Measurements from ENCODE around the gene HOGA1. TPM values are rescaled to one million over a fixed set of nuclear protein-coding genes. Genes with fewer than 3 reads are reported as not detected.

The HOGA1 gene
- total RNA-seq, 3 donors from 2014 or later (not counting 1 experiment from before 2014, with no cell fraction given) = not detected

DNA sequence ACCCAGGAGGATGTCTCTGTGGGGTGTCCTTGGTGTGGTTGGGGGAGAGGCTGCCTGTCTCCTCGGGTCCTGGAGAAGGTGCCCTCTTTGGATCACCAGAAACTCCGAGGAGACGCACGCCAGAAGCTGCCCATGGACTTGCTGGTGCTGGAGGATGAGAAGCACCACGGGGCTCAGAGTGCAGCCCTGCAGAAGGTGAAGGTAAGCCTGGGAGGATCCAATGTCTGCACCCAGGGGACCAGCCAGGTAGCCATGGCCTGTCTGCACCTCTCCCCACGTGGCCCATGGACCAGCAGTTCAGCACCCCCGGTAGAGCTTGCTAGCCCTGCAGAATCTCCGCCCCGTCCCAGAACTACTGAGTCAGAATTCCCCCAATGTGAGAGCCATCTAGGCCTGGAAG, 6.5 kb upstream of the HOGA1 start:
- no peaks in the 10 kb centered on the region for H3K4me1 Mint-ChIP-seq
- no peak for ATAC-seq
- DNase-seq = no peak
- intact Hi-C loops (cut with micrococcal nuclease) = no loop called here
- Histone ChIP-seq H3K27ac (ENCODE audit: low read length) (no peak overlapping the region), H3K4me1 (ENCODE audit: control insufficient read depth, insufficient read depth, low read length) (no peaks in the 10 kb centered on the region), H3K27me3 (ENCODE audit: control insufficient read depth, insufficient read depth, low read length) (no peaks in the 10 kb centered on the region), H3K36me3 (ENCODE audit: control insufficient read depth, insufficient read depth, low read length) (no peaks in the 10 kb centered on the region), H3K4me3 (ENCODE audit: low read length) (no peak overlapping the region), H3K9me3 (ENCODE audit: control insufficient read depth, insufficient read depth, low read length) (no peaks in the 10 kb centered on the region)
- H3K27me3 Mint-ChIP-seq (ENCODE audit: low read depth in 2 of 2) = peaks cover 0 to 5% of the 10 kb centered on the region in 2 donors
- H3K4me3 Mint-ChIP-seq = no peak overlapping the region
- TF ChIP-seq, protein P1, sequence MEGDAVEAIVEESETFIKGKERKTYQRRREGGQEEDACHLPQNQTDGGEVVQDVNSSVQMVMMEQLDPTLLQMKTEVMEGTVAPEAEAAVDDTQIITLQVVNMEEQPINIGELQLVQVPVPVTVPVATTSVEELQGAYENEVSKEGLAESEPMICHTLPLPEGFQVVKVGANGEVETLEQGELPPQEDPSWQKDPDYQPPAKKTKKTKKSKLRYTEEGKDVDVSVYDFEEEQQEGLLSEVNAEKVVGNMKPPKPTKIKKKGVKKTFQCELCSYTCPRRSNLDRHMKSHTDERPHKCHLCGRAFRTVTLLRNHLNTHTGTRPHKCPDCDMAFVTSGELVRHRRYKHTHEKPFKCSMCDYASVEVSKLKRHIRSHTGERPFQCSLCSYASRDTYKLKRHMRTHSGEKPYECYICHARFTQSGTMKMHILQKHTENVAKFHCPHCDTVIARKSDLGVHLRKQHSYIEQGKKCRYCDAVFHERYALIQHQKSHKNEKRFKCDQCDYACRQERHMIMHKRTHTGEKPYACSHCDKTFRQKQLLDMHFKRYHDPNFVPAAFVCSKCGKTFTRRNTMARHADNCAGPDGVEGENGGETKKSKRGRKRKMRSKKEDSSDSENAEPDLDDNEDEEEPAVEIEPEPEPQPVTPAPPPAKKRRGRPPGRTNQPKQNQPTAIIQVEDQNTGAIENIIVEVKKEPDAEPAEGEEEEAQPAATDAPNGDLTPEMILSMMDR (IDR thresholded peaks at IDR 0.05) = no peak
- H3K36me3 Mint-ChIP-seq = no peaks in the 10 kb centered on the region
- no peaks in the 10 kb centered on the region for H3K9me3 Mint-ChIP-seq
- 72% methylated on average over 9 of the region's 9 CpGs for WGBS (ENCODE audit: insufficient coverage)
- no peak overlapping the region for H3K27ac Mint-ChIP-seq

DNA sequence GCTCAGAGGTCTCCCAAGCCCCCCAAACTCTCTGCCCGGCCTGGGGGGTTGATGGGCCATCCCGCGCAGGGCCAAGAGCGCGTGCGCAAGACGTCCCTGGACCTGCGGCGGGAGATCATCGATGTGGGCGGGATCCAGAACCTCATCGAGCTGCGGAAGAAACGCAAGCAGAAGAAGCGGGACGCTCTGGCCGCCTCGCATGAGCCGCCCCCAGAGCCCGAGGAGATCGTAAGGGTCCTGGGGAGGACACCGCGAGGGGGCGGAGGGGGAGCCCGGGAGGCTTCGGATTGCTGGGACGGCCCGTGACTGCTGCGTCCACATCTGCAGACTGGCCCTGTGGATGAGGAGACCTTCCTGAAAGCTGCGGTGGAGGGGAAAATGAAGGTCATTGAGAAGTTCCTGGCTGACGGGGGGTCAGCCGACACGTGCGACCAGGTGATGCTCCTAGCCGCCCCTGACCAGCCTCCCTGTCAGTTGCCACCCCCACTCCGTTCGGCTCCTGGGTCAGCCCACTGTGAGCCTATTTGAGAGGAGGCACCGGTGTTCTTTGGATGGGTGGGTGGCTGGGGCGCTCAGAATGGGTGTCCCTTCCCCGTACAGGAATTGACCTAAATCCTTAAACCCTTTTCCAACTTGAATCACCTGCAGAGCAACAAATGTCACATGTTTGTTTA, 5.9 kb upstream of the HOGA1 start:
- Histone ChIP-seq H3K27me3 (ENCODE audit: control insufficient read depth, insufficient read depth, low read length) (no peaks in the 10 kb centered on the region), H3K27ac (ENCODE audit: low read length) (no peak overlapping the region), H3K9me3 (ENCODE audit: control insufficient read depth, insufficient read depth, low read length) (no peaks in the 10 kb centered on the region), H3K4me3 (ENCODE audit: low read length) (no peak overlapping the region), H3K36me3 (ENCODE audit: control insufficient read depth, insufficient read depth, low read length) (no peaks in the 10 kb centered on the region), H3K4me1 (ENCODE audit: control insufficient read depth, insufficient read depth, low read length) (no peaks in the 10 kb centered on the region)
- TF ChIP-seq, protein P1 (IDR thresholded peaks at IDR 0.05) = no peak
- Mint-ChIP-seq H3K9me3 (no peaks in the 10 kb centered on the region), H3K4me3 (no peak overlapping the region), H3K36me3 (no peaks in the 10 kb centered on the region), H3K27ac (no peak overlapping the region), H3K4me1 (no peaks in the 10 kb centered on the region), H3K27me3 (ENCODE audit: low read depth in 2 of 2) (peaks cover 0 to 5% of the 10 kb centered on the region in 2 donors)
- intact Hi-C loops (cut with micrococcal nuclease) = no loop called here
- DNase-seq (no peak), ATAC-seq (no peak)
- 67% methylated on average over 40 of the region's 40 CpGs for WGBS (ENCODE audit: insufficient coverage)

DNA sequence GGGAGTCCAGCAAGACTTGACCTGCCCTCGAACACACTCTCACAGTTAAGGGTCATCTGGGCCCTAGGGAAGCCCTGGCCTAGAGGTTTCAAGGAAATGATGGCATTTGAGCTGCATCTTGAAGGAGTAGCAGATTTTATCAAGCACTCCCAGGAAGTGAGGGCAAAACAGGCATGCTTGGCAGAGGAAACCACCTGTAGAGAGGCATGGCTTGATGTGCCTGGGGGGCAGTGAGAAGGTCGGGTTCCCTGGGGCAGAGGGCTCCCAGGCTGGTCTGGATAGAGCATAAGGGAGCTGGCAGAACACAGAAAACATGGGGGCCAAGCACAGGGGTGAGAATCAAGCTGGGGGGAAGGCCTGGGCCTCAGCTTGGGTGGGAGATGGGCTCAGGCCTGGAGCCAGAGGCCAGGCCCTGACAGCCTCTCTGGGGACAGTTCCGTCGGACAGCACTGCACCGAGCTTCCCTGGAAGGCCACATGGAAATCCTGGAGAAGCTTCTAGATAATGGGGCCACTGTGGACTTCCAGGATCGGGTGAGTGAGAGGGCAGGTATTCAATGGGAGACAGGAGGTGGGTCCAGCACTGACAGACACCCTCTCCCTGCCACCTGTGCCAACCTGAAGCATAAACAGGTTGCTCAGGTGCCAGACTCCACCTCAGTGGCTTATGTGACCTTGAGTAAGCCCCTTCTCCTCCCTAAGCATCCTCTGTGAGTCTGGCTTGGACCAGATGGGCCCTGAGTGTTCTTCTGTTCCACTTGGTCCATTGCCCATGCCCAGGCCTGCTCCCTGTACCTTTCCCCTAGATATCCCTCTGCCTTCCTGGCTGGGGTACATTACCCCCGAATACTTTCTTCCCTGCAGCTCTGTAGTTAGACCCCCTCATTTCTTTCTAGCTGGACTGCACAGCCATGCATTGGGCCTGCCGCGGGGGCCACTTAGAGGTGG, 3.5 kb upstream of the HOGA1 start:
- 88% methylated on average over 9 of the region's 9 CpGs for WGBS (ENCODE audit: insufficient coverage)
- Mint-ChIP-seq H3K4me1 (peaks cover 0 to 4% of the 10 kb centered on the region in 2 donors), H3K27ac (peak overlapping the region in 1 of 2 donors; percentile 51), H3K36me3 (no peaks in the 10 kb centered on the region), H3K9me3 (no peaks in the 10 kb centered on the region), H3K27me3 (ENCODE audit: low read depth in 2 of 2) (peaks cover 0 to 5% of the 10 kb centered on the region in 2 donors), H3K4me3 (no peak overlapping the region)
- Histone ChIP-seq H3K27ac (ENCODE audit: low read length) (no peak overlapping the region), H3K4me1 (ENCODE audit: control insufficient read depth, insufficient read depth, low read length) (no peaks in the 10 kb centered on the region), H3K9me3 (ENCODE audit: control insufficient read depth, insufficient read depth, low read length) (no peaks in the 10 kb centered on the region), H3K36me3 (ENCODE audit: control insufficient read depth, insufficient read depth, low read length) (no peaks in the 10 kb centered on the region), H3K27me3 (ENCODE audit: control insufficient read depth, insufficient read depth, low read length) (no peaks in the 10 kb centered on the region), H3K4me3 (ENCODE audit: low read length) (no peak overlapping the region)
- TF ChIP-seq, protein P1 (IDR thresholded peaks at IDR 0.05) = no peak
- intact Hi-C loops (cut with micrococcal nuclease) = no loop called here
- DNase-seq (no peak), ATAC-seq (no peak)
